Left ventricle myocardium inferior (tissue), 1 donor: Measurements from ENCODE around the gene GPR158. TPM values are rescaled to one million over a fixed set of nuclear protein-coding genes. Genes with fewer than 3 reads are reported as not detected.

ENCODE experiments used
- DNase-seq: peaks from one replicate; pipeline ENCODE4 v3.0.0-alpha.2; 2020
- H3K27ac ChIP-seq: fragments of 200-600 bp; replicated peaks from 2 replicates; pipeline ENCODE4 v1.8.0; 2021
- H3K27me3 ChIP-seq: fragments of 200-600 bp; 2 replicates; pipeline ENCODE4 v1.8.0; 2021; ENCODE audit warnings: low read depth
- H3K36me3 ChIP-seq: fragments of 200-600 bp; 2 replicates; pipeline ENCODE4 v1.8.0; 2021
- H3K4me1 ChIP-seq: fragments of 200-600 bp; 2 replicates; pipeline ENCODE4 v1.8.0; 2021
- H3K4me3 ChIP-seq: fragments of 200-600 bp; 2 replicates; pipeline ENCODE4 v1.8.0; 2021; ENCODE audit warnings: mild to moderate bottlenecking, moderate library complexity
- H3K9me3 ChIP-seq: fragments of 200-600 bp; replicated peaks from 2 replicates; pipeline ENCODE4 v1.8.0; 2021
- intact Hi-C: fragments of 100-400 bp; cut with micrococcal nuclease; formaldehyde crosslinking; loops from one replicate; pipeline ENCODE4 v1.11.0; 2022
- total RNA-seq: library from RNA; stranded (reverse); fragmentation: NEBNext Ultra II Directional; extraction: Animal tissue kit (Norgen Biotek cat#: 25700); gene quantifications from one replicate; pipeline ENCODE4 v1.2.1, GENCODE V29; 2021
- TF ChIP-seq, protein P1 (sequence below): fragments of 200-600 bp; IDR thresholded peaks from 2 replicates; pipeline ENCODE4 v1.8.0; 2021; ENCODE audit warnings: antibody characterized with exemption, mild to moderate bottlenecking, borderline replicate concordance
- donor health status: DM: no; HTN: yes; CAD: no; lungs with severe emphysema.

Gene GPR158
- total RNA-seq, 1 donor from 2014 or later = not detected

GRCh38 chr10:25498645-25499044 is 323.8 kb downstream of the GPR158 start:
- no peaks in the 10 kb centered on the region for H3K27me3 ChIP-seq
- intact Hi-C loops = no loop called here
- TF ChIP-seq, protein P1, sequence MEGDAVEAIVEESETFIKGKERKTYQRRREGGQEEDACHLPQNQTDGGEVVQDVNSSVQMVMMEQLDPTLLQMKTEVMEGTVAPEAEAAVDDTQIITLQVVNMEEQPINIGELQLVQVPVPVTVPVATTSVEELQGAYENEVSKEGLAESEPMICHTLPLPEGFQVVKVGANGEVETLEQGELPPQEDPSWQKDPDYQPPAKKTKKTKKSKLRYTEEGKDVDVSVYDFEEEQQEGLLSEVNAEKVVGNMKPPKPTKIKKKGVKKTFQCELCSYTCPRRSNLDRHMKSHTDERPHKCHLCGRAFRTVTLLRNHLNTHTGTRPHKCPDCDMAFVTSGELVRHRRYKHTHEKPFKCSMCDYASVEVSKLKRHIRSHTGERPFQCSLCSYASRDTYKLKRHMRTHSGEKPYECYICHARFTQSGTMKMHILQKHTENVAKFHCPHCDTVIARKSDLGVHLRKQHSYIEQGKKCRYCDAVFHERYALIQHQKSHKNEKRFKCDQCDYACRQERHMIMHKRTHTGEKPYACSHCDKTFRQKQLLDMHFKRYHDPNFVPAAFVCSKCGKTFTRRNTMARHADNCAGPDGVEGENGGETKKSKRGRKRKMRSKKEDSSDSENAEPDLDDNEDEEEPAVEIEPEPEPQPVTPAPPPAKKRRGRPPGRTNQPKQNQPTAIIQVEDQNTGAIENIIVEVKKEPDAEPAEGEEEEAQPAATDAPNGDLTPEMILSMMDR = no peak
- no peak overlapping the region for H3K4me3 ChIP-seq
- DNase-seq = no peak
- H3K36me3 ChIP-seq = no peaks in the 10 kb centered on the region
- H3K4me1 ChIP-seq = peaks cover 14% of the 10 kb centered on the region
- H3K27ac ChIP-seq = no peak overlapping the region
- H3K9me3 ChIP-seq = no peaks in the 10 kb centered on the region

- Histone ChIP-seq H3K9me3 (no peaks in the 10 kb centered on the region), H3K4me3 (no peak overlapping the region), H3K4me1 (peaks cover 10% of the 10 kb centered on the region), H3K27ac (no peak overlapping the region), H3K27me3 (no peaks in the 10 kb centered on the region), H3K36me3 (no peaks in the 10 kb centered on the region)
- intact Hi-C loops = no loop called here
- TF ChIP-seq, protein P1 = no peak
- DNase-seq = no peak
Observed at GRCh38 chr10:25501912-25502311, 327.1 kb downstream of the GPR158 start.

DNA sequence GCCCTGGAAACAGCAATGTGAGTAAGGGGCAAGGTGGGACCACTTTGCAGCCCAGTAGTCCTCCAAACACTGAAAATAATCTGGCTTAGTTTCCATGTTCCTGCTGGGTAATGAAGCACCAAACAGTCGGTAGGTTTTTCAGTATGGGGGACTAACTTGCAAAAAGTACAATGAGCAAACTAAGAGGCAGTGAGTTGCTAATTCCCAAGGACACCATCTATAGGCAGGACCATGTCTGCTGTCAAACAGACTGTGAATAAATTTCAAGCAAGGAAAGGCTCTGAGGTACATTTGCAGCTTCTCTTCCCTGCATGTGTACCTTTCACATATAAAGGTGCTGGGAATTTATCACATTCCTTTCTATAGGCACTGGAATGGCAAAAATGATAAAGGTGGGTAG is 327.7 kb downstream of the GPR158 start:
- no peak overlapping the region for H3K27ac ChIP-seq
- H3K9me3 ChIP-seq = no peaks in the 10 kb centered on the region
- TF ChIP-seq, protein P1 = no peak
- DNase-seq = no peak
- intact Hi-C loops = no loop called here
- no peaks in the 10 kb centered on the region for H3K36me3 ChIP-seq
- no peak overlapping the region for H3K4me3 ChIP-seq
- H3K27me3 ChIP-seq = no peaks in the 10 kb centered on the region
- H3K4me1 ChIP-seq = peaks cover 10% of the 10 kb centered on the region

GRCh38 chr10:25504306-25504705 is 329.5 kb downstream of the GPR158 start:
- no peaks in the 10 kb centered on the region for H3K27me3 ChIP-seq
- no peak overlapping the region for H3K4me3 ChIP-seq
- intact Hi-C loops = no loop called here
- H3K4me1 ChIP-seq = peaks cover 10% of the 10 kb centered on the region
- DNase-seq = no peak
- TF ChIP-seq, protein P1 = no peak
- H3K9me3 ChIP-seq = no peaks in the 10 kb centered on the region
- H3K27ac ChIP-seq = no peak overlapping the region
- no peaks in the 10 kb centered on the region for H3K36me3 ChIP-seq

- H3K27ac ChIP-seq = no peak overlapping the region
- no peak for DNase-seq
- intact Hi-C loops = no loop called here
- H3K27me3 ChIP-seq = no peaks in the 10 kb centered on the region
- H3K4me3 ChIP-seq = no peak overlapping the region
- TF ChIP-seq, protein P1 = no peak
- peaks cover 10% of the 10 kb centered on the region for H3K4me1 ChIP-seq
- no peaks in the 10 kb centered on the region for H3K9me3 ChIP-seq
- H3K36me3 ChIP-seq = no peaks in the 10 kb centered on the region
Observed at GRCh38 chr10:25504838-25505237, 330.0 kb downstream of the GPR158 start.

- no peak for DNase-seq
- intact Hi-C loops = no loop called here
- Histone ChIP-seq H3K4me1 (peaks cover 10% of the 10 kb centered on the region), H3K36me3 (no peaks in the 10 kb centered on the region), H3K27me3 (no peaks in the 10 kb centered on the region), H3K4me3 (no peak overlapping the region), H3K9me3 (no peaks in the 10 kb centered on the region), H3K27ac (no peak overlapping the region)
- TF ChIP-seq, protein P1 = no peak
Observed at GRCh38 chr10:25505466-25505865, 330.7 kb downstream of the GPR158 start.
